HEK293 (cell line): ENCODE results near the gene WWOX.

ENCODE experiments used
- CTCF ChIP-seq: fragments of 450-650 bp; formaldehyde crosslinking; IDR thresholded peaks from 2 replicates; pipeline ENCODE4 v1.5.1; 2016; ENCODE audit warnings: missing biosample characterization, missing genetic modification characterization
- SETDB1 ChIP-seq: IDR thresholded peaks from one replicate; pipeline ENCODE4 v1.6.1; 2017; ENCODE audit warnings: mild to moderate bottlenecking, low read length, moderate library complexity, mixed read lengths; ENCODE audit not compliant: insufficient read length
- ZBTB7A ChIP-seq: fragments of 450-650 bp; formaldehyde crosslinking; IDR thresholded peaks from 2 replicates; pipeline ENCODE4 v1.5.1; 2016; ENCODE audit warnings: low read depth, missing biosample characterization, missing genetic modification characterization
- ZNF169 ChIP-seq: fragments of 450-650 bp; formaldehyde crosslinking; IDR thresholded peaks from 2 replicates; pipeline ENCODE4 v1.5.1; 2016; ENCODE audit warnings: missing biosample characterization, missing genetic modification characterization
- ZNF266 ChIP-seq: fragments of 450-650 bp; formaldehyde crosslinking; IDR thresholded peaks from 2 replicates; pipeline ENCODE4 v1.5.1; 2016; ENCODE audit warnings: missing biosample characterization, missing genetic modification characterization, low read depth
- ZNF274 ChIP-seq, 2 experiments: fragments of 200-500 bp in 1 of 2; fragments of 450-650 bp in 1 of 2; sonication (Bioruptor generic) in 1 of 2; formaldehyde crosslinking in 1 of 2; IDR thresholded peaks; 2 replicates each; pipeline versions ENCODE4 v1.5.1 to v1.6.1; 2014 to 2016; ENCODE audit warnings: borderline replicate concordance in 1 of 2, inconsistent platforms in 1 of 2, low read length in 1 of 2, missing biosample characterization in 1 of 2, missing genetic modification characterization in 1 of 2
- ZNF416 ChIP-seq: fragments of 450-650 bp; formaldehyde crosslinking; IDR thresholded peaks from 2 replicates; pipeline ENCODE4 v1.5.1; 2016; ENCODE audit warnings: missing biosample characterization, missing genetic modification characterization
- ZNF423 ChIP-seq: fragments of 450-650 bp; formaldehyde crosslinking; IDR thresholded peaks from 2 replicates; pipeline ENCODE4 v1.5.1; 2016; ENCODE audit warnings: missing biosample characterization, missing genetic modification characterization
- ZNF488 ChIP-seq: fragments of 450-650 bp; formaldehyde crosslinking; IDR thresholded peaks from 2 replicates; pipeline ENCODE4 v1.5.1; 2016; ENCODE audit warnings: missing biosample characterization, missing genetic modification characterization

- TF ChIP-seq ZNF423 (tag by site-specific recombination), result no peak
- no peak for TF ChIP-seq ZNF169
- TF ChIP-seq ZNF416, result no peak
- no peak for TF ChIP-seq ZNF266
- TF ChIP-seq SETDB1, result no peak
- TF ChIP-seq CTCF (tag by site-specific recombination), result no peak
- TF ChIP-seq ZBTB7A (tag by site-specific recombination), result no peak
- TF ChIP-seq ZNF274 (IDR thresholded peaks at IDR 0.05; ENCODE audit: low read length), result no peak
- TF ChIP-seq ZNF274 (tag by site-specific recombination; IDR thresholded peaks at IDR 0.05; ENCODE audit: borderline replicate concordance), result no peak
- no peak for TF ChIP-seq ZNF488 (tag by site-specific recombination)
These were observed 291.3 kb downstream of the WWOX start for GRCh38 chr16:78390508-78391324.
